H1 (cell line): ENCODE measurements around the gene ABCD2. TPM values are rescaled to one million over a fixed set of nuclear protein-coding genes. Genes with fewer than 3 reads are reported as not detected.

ENCODE experiments used
- polyA plus RNA-seq, 7 experiments: library from polyadenylated mRNA; depleted of rRNA in 3 of 7; stranded (reverse) in 5 of 7; unstranded in 2 of 7; fragments of >200 nt in 5 of 7; fragments of 200-250 nt in 2 of 7; gene quantifications; 1 replicate in 5 of 7; 2 replicates in 1 of 7; 4 replicates in 1 of 7; pipeline versions ENCODE4 v1.2.1 to v1.2.3, GENCODE V29; 2011 to 2013; ENCODE audit warnings: missing spikeins in 2 of 7, mixed read lengths in 2 of 7
- total RNA-seq: library from RNA; stranded (reverse); fragmentation: NEBNext Ultra II Directional; extraction: Animal tissue kit (Norgen Biotek cat#: 25700); gene quantifications from 2 replicates; pipeline ENCODE4 v1.2.1, GENCODE V29; 2021
- TF ChIP-seq, protein P1 (sequence below): fragments of 300-600 bp; sonication (generic); IDR thresholded peaks from 2 replicates; pipeline ENCODE4 v1.7.1; 2012; ENCODE audit warnings: low read length, moderate library complexity, mild to moderate bottlenecking, inconsistent platforms; ENCODE audit not compliant: insufficient replicate concordance

ABCD2 gene
- total and polyA plus RNA-seq, 2 of the 8 experiments (the other 6 are each of a cell fraction or from before 2014, with no cell fraction given), result not detected

DNA sequence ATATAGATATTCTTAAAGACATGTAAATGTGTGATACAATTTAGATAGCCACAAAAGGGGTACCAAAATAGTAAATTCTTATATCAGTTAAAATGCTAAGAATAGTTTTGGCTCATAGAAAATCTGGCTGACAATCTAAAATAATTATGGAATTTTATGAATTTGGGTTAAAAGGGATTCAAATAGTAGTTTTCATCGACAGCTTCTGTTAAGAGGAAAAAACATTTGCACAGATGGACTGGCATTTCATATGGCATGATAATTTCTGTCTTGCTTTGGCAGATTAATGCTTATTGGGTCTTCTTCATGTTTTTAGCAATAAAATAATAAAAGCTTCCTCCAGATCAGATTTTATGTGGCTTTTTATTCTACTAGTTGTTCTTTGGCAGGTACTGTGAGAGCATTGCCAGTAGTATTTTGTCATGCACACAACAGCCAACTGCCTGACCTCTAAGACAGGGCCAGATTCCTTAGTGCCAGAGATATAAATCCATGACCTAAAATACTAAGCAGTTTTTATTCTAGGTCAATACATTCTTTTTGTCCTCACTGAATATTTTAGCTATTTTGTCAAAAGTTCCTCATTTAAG, 9.1 kb downstream of the ABCD2 start (continued):
- TF ChIP-seq, protein P1, sequence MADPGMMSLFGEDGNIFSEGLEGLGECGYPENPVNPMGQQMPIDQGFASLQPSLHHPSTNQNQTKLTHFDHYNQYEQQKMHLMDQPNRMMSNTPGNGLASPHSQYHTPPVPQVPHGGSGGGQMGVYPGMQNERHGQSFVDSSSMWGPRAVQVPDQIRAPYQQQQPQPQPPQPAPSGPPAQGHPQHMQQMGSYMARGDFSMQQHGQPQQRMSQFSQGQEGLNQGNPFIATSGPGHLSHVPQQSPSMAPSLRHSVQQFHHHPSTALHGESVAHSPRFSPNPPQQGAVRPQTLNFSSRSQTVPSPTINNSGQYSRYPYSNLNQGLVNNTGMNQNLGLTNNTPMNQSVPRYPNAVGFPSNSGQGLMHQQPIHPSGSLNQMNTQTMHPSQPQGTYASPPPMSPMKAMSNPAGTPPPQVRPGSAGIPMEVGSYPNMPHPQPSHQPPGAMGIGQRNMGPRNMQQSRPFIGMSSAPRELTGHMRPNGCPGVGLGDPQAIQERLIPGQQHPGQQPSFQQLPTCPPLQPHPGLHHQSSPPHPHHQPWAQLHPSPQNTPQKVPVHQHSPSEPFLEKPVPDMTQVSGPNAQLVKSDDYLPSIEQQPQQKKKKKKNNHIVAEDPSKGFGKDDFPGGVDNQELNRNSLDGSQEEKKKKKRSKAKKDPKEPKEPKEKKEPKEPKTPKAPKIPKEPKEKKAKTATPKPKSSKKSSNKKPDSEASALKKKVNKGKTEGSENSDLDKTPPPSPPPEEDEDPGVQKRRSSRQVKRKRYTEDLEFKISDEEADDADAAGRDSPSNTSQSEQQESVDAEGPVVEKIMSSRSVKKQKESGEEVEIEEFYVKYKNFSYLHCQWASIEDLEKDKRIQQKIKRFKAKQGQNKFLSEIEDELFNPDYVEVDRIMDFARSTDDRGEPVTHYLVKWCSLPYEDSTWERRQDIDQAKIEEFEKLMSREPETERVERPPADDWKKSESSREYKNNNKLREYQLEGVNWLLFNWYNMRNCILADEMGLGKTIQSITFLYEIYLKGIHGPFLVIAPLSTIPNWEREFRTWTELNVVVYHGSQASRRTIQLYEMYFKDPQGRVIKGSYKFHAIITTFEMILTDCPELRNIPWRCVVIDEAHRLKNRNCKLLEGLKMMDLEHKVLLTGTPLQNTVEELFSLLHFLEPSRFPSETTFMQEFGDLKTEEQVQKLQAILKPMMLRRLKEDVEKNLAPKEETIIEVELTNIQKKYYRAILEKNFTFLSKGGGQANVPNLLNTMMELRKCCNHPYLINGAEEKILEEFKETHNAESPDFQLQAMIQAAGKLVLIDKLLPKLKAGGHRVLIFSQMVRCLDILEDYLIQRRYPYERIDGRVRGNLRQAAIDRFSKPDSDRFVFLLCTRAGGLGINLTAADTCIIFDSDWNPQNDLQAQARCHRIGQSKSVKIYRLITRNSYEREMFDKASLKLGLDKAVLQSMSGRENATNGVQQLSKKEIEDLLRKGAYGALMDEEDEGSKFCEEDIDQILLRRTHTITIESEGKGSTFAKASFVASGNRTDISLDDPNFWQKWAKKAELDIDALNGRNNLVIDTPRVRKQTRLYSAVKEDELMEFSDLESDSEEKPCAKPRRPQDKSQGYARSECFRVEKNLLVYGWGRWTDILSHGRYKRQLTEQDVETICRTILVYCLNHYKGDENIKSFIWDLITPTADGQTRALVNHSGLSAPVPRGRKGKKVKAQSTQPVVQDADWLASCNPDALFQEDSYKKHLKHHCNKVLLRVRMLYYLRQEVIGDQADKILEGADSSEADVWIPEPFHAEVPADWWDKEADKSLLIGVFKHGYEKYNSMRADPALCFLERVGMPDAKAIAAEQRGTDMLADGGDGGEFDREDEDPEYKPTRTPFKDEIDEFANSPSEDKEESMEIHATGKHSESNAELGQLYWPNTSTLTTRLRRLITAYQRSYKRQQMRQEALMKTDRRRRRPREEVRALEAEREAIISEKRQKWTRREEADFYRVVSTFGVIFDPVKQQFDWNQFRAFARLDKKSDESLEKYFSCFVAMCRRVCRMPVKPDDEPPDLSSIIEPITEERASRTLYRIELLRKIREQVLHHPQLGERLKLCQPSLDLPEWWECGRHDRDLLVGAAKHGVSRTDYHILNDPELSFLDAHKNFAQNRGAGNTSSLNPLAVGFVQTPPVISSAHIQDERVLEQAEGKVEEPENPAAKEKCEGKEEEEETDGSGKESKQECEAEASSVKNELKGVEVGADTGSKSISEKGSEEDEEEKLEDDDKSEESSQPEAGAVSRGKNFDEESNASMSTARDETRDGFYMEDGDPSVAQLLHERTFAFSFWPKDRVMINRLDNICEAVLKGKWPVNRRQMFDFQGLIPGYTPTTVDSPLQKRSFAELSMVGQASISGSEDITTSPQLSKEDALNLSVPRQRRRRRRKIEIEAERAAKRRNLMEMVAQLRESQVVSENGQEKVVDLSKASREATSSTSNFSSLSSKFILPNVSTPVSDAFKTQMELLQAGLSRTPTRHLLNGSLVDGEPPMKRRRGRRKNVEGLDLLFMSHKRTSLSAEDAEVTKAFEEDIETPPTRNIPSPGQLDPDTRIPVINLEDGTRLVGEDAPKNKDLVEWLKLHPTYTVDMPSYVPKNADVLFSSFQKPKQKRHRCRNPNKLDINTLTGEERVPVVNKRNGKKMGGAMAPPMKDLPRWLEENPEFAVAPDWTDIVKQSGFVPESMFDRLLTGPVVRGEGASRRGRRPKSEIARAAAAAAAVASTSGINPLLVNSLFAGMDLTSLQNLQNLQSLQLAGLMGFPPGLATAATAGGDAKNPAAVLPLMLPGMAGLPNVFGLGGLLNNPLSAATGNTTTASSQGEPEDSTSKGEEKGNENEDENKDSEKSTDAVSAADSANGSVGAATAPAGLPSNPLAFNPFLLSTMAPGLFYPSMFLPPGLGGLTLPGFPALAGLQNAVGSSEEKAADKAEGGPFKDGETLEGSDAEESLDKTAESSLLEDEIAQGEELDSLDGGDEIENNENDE, result no peak
